ENCODE measurements around the gene SPATA2L. TPM values are rescaled to one million over a fixed set of nuclear protein-coding genes. Genes with fewer than 3 reads are reported as not detected.
"Not testable (repeated sequence)": the region's sequence is repeated elsewhere in the genome, so short reads cannot be mapped to it uniquely, and the experiment has no call there.

The SPATA2L gene
- total RNA-seq, 5 donors from 2014 or later (not counting 1 experiment from before 2014, with no cell fraction given) = 14.4 to 24.9 (median 15.9) TPM

GRCh38 chr16:89693931-89694783 lies 7.3 kb downstream of the SPATA2L start:
- no peak for ATAC-seq (replicated peaks in 1 of 4)
- peaks cover 0 to 25% of the 10 kb centered on the region in 2 experiments for H3K4me1 ChIP-seq (ENCODE audit: control insufficient read depth in 1 of 2, extremely low read depth in 1 of 2, insufficient read depth in 2 of 2, low read length in 2 of 2)
- H3K9me3 ChIP-seq = no peaks in the 10 kb centered on the region
- no peaks in the 10 kb centered on the region for H3K27me3 ChIP-seq (replicated peaks in 1 of 2; ENCODE audit: control insufficient read depth in 2 of 2, extremely low read depth in 1 of 2, insufficient read depth in 2 of 2, low read length in 1 of 2)
- H3K4me3 ChIP-seq (ENCODE audit: control insufficient read depth in 1 of 2, extremely low read depth in 1 of 2, low read length in 1 of 2) = no peak overlapping the region
- 90% methylated on average over 28 of the region's 32 CpGs for WGBS (ENCODE audit: insufficient coverage)
- DNase-seq = no peak
- Mint-ChIP-seq H3K36me3 (peaks cover 10% of the 10 kb centered on the region), H3K27me3 (no peaks in the 10 kb centered on the region), H3K4me3 (no peak overlapping the region), H3K27ac (no peak overlapping the region), H3K4me1 (peaks cover 4 to 21% (median 11%) of the 10 kb centered on the region in 3 donors), H3K9me3 (no peaks in the 10 kb centered on the region)
- H3K36me3 ChIP-seq (ENCODE audit: control insufficient read depth in 2 of 2, extremely low read depth in 1 of 2, insufficient read depth in 1 of 2, low read length in 1 of 2) = peaks cover 21 to 50% of the 10 kb centered on the region in 2 donors
- CTCF ChIA-PET = no interaction called here
- POLR2A ChIA-PET = no interaction called here
- no peak overlapping the region for H3K27ac ChIP-seq (ENCODE audit: low read length)

GRCh38 chr16:89693289-89693731 lies 8.2 kb downstream of the SPATA2L start:
- no peaks in the 10 kb centered on the region for H3K9me3 ChIP-seq
- no peaks in the 10 kb centered on the region for H3K27me3 ChIP-seq (replicated peaks in 1 of 2; ENCODE audit: control insufficient read depth in 2 of 2, extremely low read depth in 1 of 2, insufficient read depth in 2 of 2, low read length in 1 of 2)
- no peak for DNase-seq
- Mint-ChIP-seq H3K27ac (no peak overlapping the region), H3K36me3 (peaks cover 10% of the 10 kb centered on the region), H3K4me1 (peaks cover 4 to 20% (median 11%) of the 10 kb centered on the region in 3 donors), H3K27me3 (no peaks in the 10 kb centered on the region), H3K9me3 (no peaks in the 10 kb centered on the region), H3K4me3 (peak overlapping the region in 1 of 3 donors; percentile 13)
- H3K36me3 ChIP-seq (ENCODE audit: control insufficient read depth in 2 of 2, extremely low read depth in 1 of 2, insufficient read depth in 1 of 2, low read length in 1 of 2) = peaks cover 21 to 50% of the 10 kb centered on the region in 2 donors
- H3K4me1 ChIP-seq (ENCODE audit: control insufficient read depth in 1 of 2, extremely low read depth in 1 of 2, insufficient read depth in 2 of 2, low read length in 2 of 2) = peaks cover 0 to 25% of the 10 kb centered on the region in 2 experiments
- H3K27ac ChIP-seq (ENCODE audit: low read length) = no peak overlapping the region
- H3K4me3 ChIP-seq (ENCODE audit: control insufficient read depth in 1 of 2, extremely low read depth in 1 of 2, low read length in 1 of 2) = no peak overlapping the region
- ChIA-PET POLR2A (no interaction called here), CTCF (no interaction called here)
- ATAC-seq (replicated peaks in 1 of 4) = no peak
- WGBS (ENCODE audit: insufficient coverage) = 95% methylated on average over 11 of the region's 11 CpGs

GRCh38 chr16:89691986-89692569 lies 9.4 kb downstream of the SPATA2L start:
- H3K27ac ChIP-seq (ENCODE audit: low read length) = no peak overlapping the region
- Mint-ChIP-seq H3K4me1 (peaks cover 11 to 28% (median 21%) of the 10 kb centered on the region in 3 donors), H3K9me3 (no peaks in the 10 kb centered on the region), H3K36me3 (peaks cover 10% of the 10 kb centered on the region), H3K27ac (no peak overlapping the region), H3K27me3 (no peaks in the 10 kb centered on the region), H3K4me3 (no peak overlapping the region)
- ATAC-seq (replicated peaks in 1 of 4) (no peak), DNase-seq (no peak)
- WGBS (ENCODE audit: insufficient coverage) = 92% methylated on average over 12 of the region's 13 CpGs
- H3K4me3 ChIP-seq (ENCODE audit: control insufficient read depth in 1 of 2, extremely low read depth in 1 of 2, low read length in 1 of 2) = no peak overlapping the region
- H3K36me3 ChIP-seq (ENCODE audit: control insufficient read depth in 2 of 2, extremely low read depth in 1 of 2, insufficient read depth in 1 of 2, low read length in 1 of 2) = peaks cover 21 to 44% of the 10 kb centered on the region in 2 donors
- ChIA-PET CTCF (no interaction called here), POLR2A (no interaction called here)
- peaks cover 7 to 31% of the 10 kb centered on the region in 2 experiments for H3K4me1 ChIP-seq (ENCODE audit: control insufficient read depth in 1 of 2, extremely low read depth in 1 of 2, insufficient read depth in 2 of 2, low read length in 2 of 2)
- no peaks in the 10 kb centered on the region for H3K27me3 ChIP-seq (replicated peaks in 1 of 2; ENCODE audit: control insufficient read depth in 2 of 2, extremely low read depth in 1 of 2, insufficient read depth in 2 of 2, low read length in 1 of 2)
- H3K9me3 ChIP-seq = no peaks in the 10 kb centered on the region

GRCh38 chr16:89691231-89691985 lies 10.1 kb downstream of the SPATA2L start:
- no peaks in the 10 kb centered on the region for H3K9me3 ChIP-seq
- no peak overlapping the region for H3K27ac ChIP-seq (ENCODE audit: low read length)
- Mint-ChIP-seq H3K4me1 (peaks cover 13 to 27% (median 19%) of the 10 kb centered on the region in 3 donors), H3K9me3 (no peaks in the 10 kb centered on the region), H3K4me3 (no peak overlapping the region), H3K27me3 (no peaks in the 10 kb centered on the region), H3K36me3 (peaks cover 10% of the 10 kb centered on the region), H3K27ac (no peak overlapping the region)
- no peak for DNase-seq
- ATAC-seq (replicated peaks in 1 of 4) = no peak
- H3K4me1 ChIP-seq (ENCODE audit: control insufficient read depth in 1 of 2, extremely low read depth in 1 of 2, insufficient read depth in 2 of 2, low read length in 2 of 2) = peaks cover 7 to 27% of the 10 kb centered on the region in 2 experiments
- WGBS (ENCODE audit: insufficient coverage) = 96% methylated on average over 9 of the region's 21 CpGs
- CTCF ChIA-PET = no interaction called here
- peaks cover 21 to 44% of the 10 kb centered on the region in 2 donors for H3K36me3 ChIP-seq (ENCODE audit: control insufficient read depth in 2 of 2, extremely low read depth in 1 of 2, insufficient read depth in 1 of 2, low read length in 1 of 2)
- no peaks in the 10 kb centered on the region for H3K27me3 ChIP-seq (replicated peaks in 1 of 2; ENCODE audit: control insufficient read depth in 2 of 2, extremely low read depth in 1 of 2, insufficient read depth in 2 of 2, low read length in 1 of 2)
- H3K4me3 ChIP-seq (ENCODE audit: control insufficient read depth in 1 of 2, extremely low read depth in 1 of 2, low read length in 1 of 2) = no peak overlapping the region
- POLR2A ChIA-PET = no interaction called here

- H3K27ac Mint-ChIP-seq = no peak overlapping the region
- 100% methylated on average over 10 of the region's 16 CpGs for WGBS (ENCODE audit: insufficient coverage)
- ChIA-PET POLR2A (no interaction called here), CTCF (no interaction called here)
- H3K4me3 Mint-ChIP-seq = no peak overlapping the region
- no peaks in the 10 kb centered on the region for H3K9me3 ChIP-seq
- peaks cover 10% of the 10 kb centered on the region for H3K36me3 Mint-ChIP-seq
- H3K4me3 ChIP-seq (ENCODE audit: control insufficient read depth in 1 of 2, extremely low read depth in 1 of 2, low read length in 1 of 2) = no peak overlapping the region
- no peaks in the 10 kb centered on the region for H3K9me3 Mint-ChIP-seq
- ATAC-seq (replicated peaks in 1 of 4) (no peak), DNase-seq (no peak)
- peaks cover 7 to 25% of the 10 kb centered on the region in 2 experiments for H3K4me1 ChIP-seq (ENCODE audit: control insufficient read depth in 1 of 2, extremely low read depth in 1 of 2, insufficient read depth in 2 of 2, low read length in 2 of 2)
- H3K4me1 Mint-ChIP-seq = peaks cover 15 to 22% (median 19%) of the 10 kb centered on the region in 3 donors
- no peaks in the 10 kb centered on the region for H3K27me3 ChIP-seq (replicated peaks in 1 of 2; ENCODE audit: control insufficient read depth in 2 of 2, extremely low read depth in 1 of 2, insufficient read depth in 2 of 2, low read length in 1 of 2)
- H3K36me3 ChIP-seq (ENCODE audit: control insufficient read depth in 2 of 2, extremely low read depth in 1 of 2, insufficient read depth in 1 of 2, low read length in 1 of 2) = peaks cover 21 to 39% of the 10 kb centered on the region in 2 donors
- H3K27ac ChIP-seq (ENCODE audit: low read length) = no peak overlapping the region
- no peaks in the 10 kb centered on the region for H3K27me3 Mint-ChIP-seq
Observed at GRCh38 chr16:89690392-89690901, 11.1 kb downstream of the SPATA2L start.

GRCh38 chr16:89689621-89690020 lies 11.9 kb downstream of the SPATA2L start:
- H3K4me3 Mint-ChIP-seq; H3K36me3 Mint-ChIP-seq; H3K27me3 ChIP-seq (replicated peaks in 1 of 2; ENCODE audit: control insufficient read depth in 2 of 2, extremely low read depth in 1 of 2, insufficient read depth in 2 of 2, low read length in 1 of 2); H3K9me3 Mint-ChIP-seq; ATAC-seq (replicated peaks in 1 of 4); H3K4me3 ChIP-seq (ENCODE audit: control insufficient read depth in 1 of 2, extremely low read depth in 1 of 2, low read length in 1 of 2); CTCF ChIA-PET; DNase-seq; H3K27ac ChIP-seq (ENCODE audit: low read length); H3K27ac Mint-ChIP-seq; H3K9me3 ChIP-seq; H3K27me3 Mint-ChIP-seq: not testable (repeated sequence)
- Histone ChIP-seq H3K36me3 (ENCODE audit: control insufficient read depth in 2 of 2, extremely low read depth in 1 of 2, insufficient read depth in 1 of 2, low read length in 1 of 2) (peaks cover 21 to 33% of the 10 kb centered on the region in 2 donors), H3K4me1 (ENCODE audit: control insufficient read depth in 1 of 2, extremely low read depth in 1 of 2, insufficient read depth in 2 of 2, low read length in 2 of 2) (peaks cover 7 to 20% of the 10 kb centered on the region in 2 experiments)
- WGBS (ENCODE audit: insufficient coverage) = no CpG with 5 or more reads among the region's 4 CpGs
- POLR2A ChIA-PET = interaction anchor here in 1 of 2 donors (0.6 kb wide), 1 partner anchor 177 kb away, joined by 4 read pairs; no protein-coding TSS in a partner anchor
- peaks cover 15 to 19% (median 17%) of the 10 kb centered on the region in 3 donors for H3K4me1 Mint-ChIP-seq
